SU-DHL-6 (cell line): ENCODE results near the gene EED.

Experiments used
- H2AFZ ChIP-seq: fragments of 200-600 bp; sonication (generic); 2 replicates; pipeline ENCODE4 v1.6.1; 2014; ENCODE audit warnings: low read depth, mild to moderate bottlenecking, moderate library complexity, mixed read lengths, antibody characterized with exemption, low read length; ENCODE audit not compliant: severe bottlenecking
- H3F3A ChIP-seq: fragments of 200-600 bp; shearing (Covaris generic); 2 replicates; pipeline ENCODE4 v1.6.0; 2016; ENCODE audit warnings: antibody characterized with exemption, mild to moderate bottlenecking; ENCODE audit not compliant: insufficient read depth
- H3K27ac ChIP-seq: fragments of 200-600 bp; sonication (generic); 2 replicates; pipeline ENCODE4 v1.5.1; 2016; ENCODE audit warnings: low read depth, mild to moderate bottlenecking, low read length, moderate library complexity, mixed read lengths
- H3K27me3 ChIP-seq: fragments of 200-600 bp; sonication (generic), shearing (Covaris generic); 2 replicates; pipeline ENCODE4 v1.6.0; 2014; ENCODE audit warnings: mild to moderate bottlenecking, low read length
- H3K36me3 ChIP-seq: fragments of 200-600 bp; sonication (generic); 2 replicates; pipeline ENCODE4 v1.6.1; 2014; ENCODE audit warnings: mild to moderate bottlenecking, low read length, mixed read lengths
- H3K4me2 ChIP-seq: fragments of 300-600, 200-600 bp; shearing (Covaris generic), sonication (generic); 2 replicates; pipeline ENCODE4 v1.6.0; 2014; ENCODE audit warnings: low read length, low read depth, mild to moderate bottlenecking; ENCODE audit not compliant: poor library complexity, severe bottlenecking
- H3K4me3 ChIP-seq: fragments of 200-600 bp; sonication (generic); 2 replicates; pipeline ENCODE4 v1.5.1; 2014; ENCODE audit warnings: antibody characterized with exemption, low read length, mild to moderate bottlenecking, mixed read lengths; ENCODE audit not compliant: insufficient read depth, poor library complexity, severe bottlenecking
- H3K79me2 ChIP-seq: fragments of 200-600 bp; sonication (generic); 2 replicates; pipeline ENCODE4 v1.6.1; 2014; ENCODE audit warnings: mild to moderate bottlenecking, low read length, moderate library complexity; ENCODE audit not compliant: insufficient read depth
- H3K9ac ChIP-seq: fragments of 200-600 bp; sonication (generic); 2 replicates; pipeline ENCODE4 v1.7.0; 2014; ENCODE audit warnings: mild to moderate bottlenecking, low read length
- H3K9me2 ChIP-seq: fragments of 200-600 bp; sonication (generic); replicated peaks from 2 replicates; pipeline ENCODE4 v1.6.1; 2014; ENCODE audit warnings: low read length; ENCODE audit not compliant: insufficient read depth
- H3K9me3 ChIP-seq: fragments of 200-600 bp; sonication (generic); 2 replicates; pipeline ENCODE4 v1.6.1; 2014; ENCODE audit warnings: low read length, mixed read lengths; ENCODE audit not compliant: insufficient read depth
- H4K20me1 ChIP-seq: fragments of 200-600 bp; sonication (generic); 2 replicates; pipeline ENCODE4 v1.6.1; 2014; ENCODE audit warnings: low read depth, mild to moderate bottlenecking, antibody characterized with exemption, low read length, moderate library complexity, mixed read lengths
- EZH2phosphoT487 ChIP-seq: fragments of 200-600 bp; sonication (generic), shearing (Covaris generic); conservative IDR thresholded peaks from 2 replicates; pipeline ENCODE4 v1.6.1; 2018; ENCODE audit warnings: mild to moderate bottlenecking, antibody characterized with exemption, low read length, moderate library complexity, mixed read lengths
- TF ChIP-seq, protein P1 (sequence below): fragments of 200-600 bp; sonication (generic); IDR thresholded peaks from one replicate; pipeline ENCODE4 v1.5.1; 2017; ENCODE audit warnings: antibody characterized with exemption, mild to moderate bottlenecking, low read length, moderate library complexity; ENCODE audit not compliant: insufficient read depth, poor library complexity, severe bottlenecking

The EED gene

DNA sequence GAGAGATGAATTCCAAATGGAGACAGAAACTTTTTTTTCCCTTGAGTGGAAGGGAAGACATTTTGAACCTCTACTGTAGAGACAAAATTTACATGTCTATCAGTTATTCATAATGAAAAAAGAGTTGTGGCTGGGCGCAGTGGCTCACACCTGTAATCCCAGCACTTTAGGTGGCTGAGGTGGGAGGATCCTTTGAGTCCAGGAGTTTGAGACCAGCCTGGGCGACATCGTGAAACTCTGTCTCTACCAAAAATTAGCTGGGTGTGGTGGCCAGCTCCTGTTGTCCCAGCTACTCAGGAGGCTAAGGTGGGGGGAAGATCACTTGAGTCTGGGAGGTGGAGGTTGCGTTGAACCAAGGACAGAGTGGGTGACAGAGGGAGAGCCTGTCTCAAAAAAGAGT, 4.1 kb downstream of the EED start:
- Histone ChIP-seq H3K4me3 (no peak overlapping the region), H3K36me3 (peaks cover 22% of the 10 kb centered on the region)

DNA sequence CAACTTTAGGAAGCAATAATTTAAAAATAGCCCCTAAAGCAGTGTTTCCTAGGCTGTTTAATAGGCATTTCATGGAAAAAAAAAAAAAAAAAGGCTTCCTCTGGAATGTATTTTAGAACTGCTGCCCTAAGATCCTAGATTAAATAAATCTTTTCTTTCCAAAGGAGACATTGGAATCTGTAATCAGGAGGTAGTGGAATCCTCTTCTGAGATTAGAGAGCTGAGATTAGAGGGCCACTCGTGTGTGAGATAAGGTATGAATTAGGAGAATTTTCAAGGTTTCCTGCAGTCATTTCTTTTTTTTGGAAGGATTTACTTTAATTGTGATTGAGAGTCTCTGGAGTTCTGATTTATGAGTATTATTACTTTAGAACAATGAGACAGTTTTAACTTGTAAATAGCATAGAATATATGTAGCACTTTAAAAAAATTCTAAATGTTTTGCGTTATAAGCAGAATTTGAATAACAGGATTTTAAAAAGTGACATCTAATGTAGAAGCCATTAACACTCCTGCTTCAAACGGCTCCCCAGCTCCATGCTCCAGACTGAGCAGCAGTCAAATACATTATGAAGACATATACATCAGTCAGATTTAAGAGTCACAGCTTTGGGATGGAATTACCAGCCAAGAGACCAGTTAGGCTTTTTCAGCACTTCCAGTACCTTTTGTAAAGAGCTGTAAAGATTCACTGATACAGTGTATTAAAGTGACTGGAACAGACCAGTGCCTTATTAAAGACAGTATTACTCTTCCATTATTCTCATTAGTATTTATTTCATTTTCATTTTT, 5.0 kb downstream of the EED start:
- no peaks in the 10 kb centered on the region for H3K27me3 ChIP-seq
- no peak overlapping the region for H3K4me3 ChIP-seq
- no peak overlapping the region for H3K9ac ChIP-seq
- H3K27ac ChIP-seq = no peak overlapping the region
- no peak overlapping the region for H2AFZ ChIP-seq
- no peaks in the 10 kb centered on the region for H3K9me2 ChIP-seq
- peaks cover 93% of the 10 kb centered on the region for H3K79me2 ChIP-seq
- peak overlapping the region; percentile 88 for H3K4me2 ChIP-seq
- peaks cover 22% of the 10 kb centered on the region for H3K36me3 ChIP-seq
- no peaks in the 10 kb centered on the region for H3F3A ChIP-seq
- H3K9me3 ChIP-seq = no peaks in the 10 kb centered on the region
- TF ChIP-seq, protein P1, sequence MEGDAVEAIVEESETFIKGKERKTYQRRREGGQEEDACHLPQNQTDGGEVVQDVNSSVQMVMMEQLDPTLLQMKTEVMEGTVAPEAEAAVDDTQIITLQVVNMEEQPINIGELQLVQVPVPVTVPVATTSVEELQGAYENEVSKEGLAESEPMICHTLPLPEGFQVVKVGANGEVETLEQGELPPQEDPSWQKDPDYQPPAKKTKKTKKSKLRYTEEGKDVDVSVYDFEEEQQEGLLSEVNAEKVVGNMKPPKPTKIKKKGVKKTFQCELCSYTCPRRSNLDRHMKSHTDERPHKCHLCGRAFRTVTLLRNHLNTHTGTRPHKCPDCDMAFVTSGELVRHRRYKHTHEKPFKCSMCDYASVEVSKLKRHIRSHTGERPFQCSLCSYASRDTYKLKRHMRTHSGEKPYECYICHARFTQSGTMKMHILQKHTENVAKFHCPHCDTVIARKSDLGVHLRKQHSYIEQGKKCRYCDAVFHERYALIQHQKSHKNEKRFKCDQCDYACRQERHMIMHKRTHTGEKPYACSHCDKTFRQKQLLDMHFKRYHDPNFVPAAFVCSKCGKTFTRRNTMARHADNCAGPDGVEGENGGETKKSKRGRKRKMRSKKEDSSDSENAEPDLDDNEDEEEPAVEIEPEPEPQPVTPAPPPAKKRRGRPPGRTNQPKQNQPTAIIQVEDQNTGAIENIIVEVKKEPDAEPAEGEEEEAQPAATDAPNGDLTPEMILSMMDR = no peak
- no peak for TF ChIP-seq EZH2phosphoT487
- H4K20me1 ChIP-seq = peaks cover 28% of the 10 kb centered on the region

More for the DNA sequence above, 4.1 kb downstream of the EED start:
- peak overlapping the region; percentile 88 for H3K4me2 ChIP-seq
- H3K9me2 ChIP-seq = no peaks in the 10 kb centered on the region
- no peak overlapping the region for H3K9ac ChIP-seq
- no peak overlapping the region for H2AFZ ChIP-seq
- no peaks in the 10 kb centered on the region for H3K9me3 ChIP-seq
- no peak for TF ChIP-seq EZH2phosphoT487
- TF ChIP-seq, protein P1 = no peak
- H3F3A ChIP-seq = peaks cover 7% of the 10 kb centered on the region; the same call in 1 of the 2 replicates
- peaks cover 28% of the 10 kb centered on the region for H4K20me1 ChIP-seq
- H3K27ac ChIP-seq = no peak overlapping the region
- H3K27me3 ChIP-seq = no peaks in the 10 kb centered on the region
- peaks cover 86% of the 10 kb centered on the region for H3K79me2 ChIP-seq

DNA sequence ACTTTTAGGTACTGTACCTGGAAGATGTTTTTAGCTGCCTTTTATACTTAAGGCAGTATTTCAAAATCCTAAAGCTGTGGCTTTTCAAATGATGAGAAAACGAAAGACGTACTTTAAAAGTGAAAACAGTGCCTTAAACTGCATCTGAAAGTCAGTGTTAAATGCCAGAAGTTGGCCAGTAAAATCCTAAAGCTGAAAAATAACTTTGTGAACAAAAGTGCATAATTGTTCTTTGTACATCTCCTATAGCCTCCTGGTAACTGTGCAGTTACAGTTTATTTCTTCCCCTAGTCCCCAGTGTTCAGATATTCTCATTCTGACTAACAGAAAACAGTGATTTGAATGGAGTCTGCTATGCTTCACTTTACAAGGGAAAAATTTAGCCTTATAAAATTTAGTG, 6.8 kb downstream of the EED start:
- H3K4me2 ChIP-seq = peak overlapping the region; percentile 88
- peaks cover 25% of the 10 kb centered on the region for H4K20me1 ChIP-seq
- peaks cover 93% of the 10 kb centered on the region for H3K79me2 ChIP-seq
- no peaks in the 10 kb centered on the region for H3K9me3 ChIP-seq
- H3K27ac ChIP-seq = no peak overlapping the region
- H3K9ac ChIP-seq = no peak overlapping the region
- no peaks in the 10 kb centered on the region for H3K27me3 ChIP-seq
- H2AFZ ChIP-seq = no peak overlapping the region
- H3K36me3 ChIP-seq = peaks cover 34% of the 10 kb centered on the region
- no peaks in the 10 kb centered on the region for H3F3A ChIP-seq
- no peak for TF ChIP-seq EZH2phosphoT487
- TF ChIP-seq, protein P1 = no peak
- H3K4me3 ChIP-seq = no peak overlapping the region
- no peaks in the 10 kb centered on the region for H3K9me2 ChIP-seq
